Measurements from ENCODE around the gene TNNI2.
A peak's percentile ranks its signal among the peaks of the same experiment; 100 is the strongest.

Gene TNNI2

DNA sequence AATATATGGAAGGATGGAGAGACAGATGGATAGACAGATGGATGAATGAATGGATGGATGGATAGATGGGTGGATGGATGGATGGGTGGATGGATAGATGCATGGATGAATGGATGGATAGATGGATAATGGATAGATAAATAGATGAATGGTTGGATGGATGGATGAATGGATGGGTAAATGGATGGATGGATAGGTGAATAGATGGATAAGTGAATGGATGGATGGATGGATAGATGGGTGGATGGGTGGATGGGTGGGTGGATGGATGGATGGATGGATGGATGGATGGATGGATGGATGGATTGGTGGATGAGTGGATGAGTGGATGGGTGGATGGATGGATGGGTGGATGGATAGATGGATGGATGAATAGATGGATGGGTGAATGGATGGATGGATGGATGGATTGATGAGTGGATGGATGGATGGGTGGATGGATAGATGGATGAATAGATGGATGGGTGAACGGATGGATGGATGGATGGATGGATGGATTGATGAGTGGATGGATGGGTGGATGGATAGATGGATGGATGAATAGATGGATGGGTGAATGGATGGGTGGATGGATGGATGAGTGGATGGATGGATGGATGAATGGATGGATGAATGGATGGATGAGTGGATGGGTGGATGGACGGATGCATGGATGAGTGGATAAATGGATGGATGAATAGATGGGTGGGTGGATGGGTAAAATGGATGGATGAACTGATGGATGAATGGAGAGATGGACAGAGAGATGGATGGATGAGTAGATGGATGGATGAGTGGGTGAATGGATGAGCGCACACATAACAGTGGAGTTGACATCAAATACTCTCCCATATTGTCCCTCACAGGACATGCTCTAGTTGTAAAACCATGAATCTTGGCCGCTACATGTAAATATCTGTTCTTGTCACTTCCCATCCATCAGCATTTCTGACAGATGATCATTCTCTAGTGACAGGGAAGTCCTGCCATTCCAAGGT is 22.9 kb downstream of the TNNI2 start:
- TF ChIP-seq, protein P1, sequence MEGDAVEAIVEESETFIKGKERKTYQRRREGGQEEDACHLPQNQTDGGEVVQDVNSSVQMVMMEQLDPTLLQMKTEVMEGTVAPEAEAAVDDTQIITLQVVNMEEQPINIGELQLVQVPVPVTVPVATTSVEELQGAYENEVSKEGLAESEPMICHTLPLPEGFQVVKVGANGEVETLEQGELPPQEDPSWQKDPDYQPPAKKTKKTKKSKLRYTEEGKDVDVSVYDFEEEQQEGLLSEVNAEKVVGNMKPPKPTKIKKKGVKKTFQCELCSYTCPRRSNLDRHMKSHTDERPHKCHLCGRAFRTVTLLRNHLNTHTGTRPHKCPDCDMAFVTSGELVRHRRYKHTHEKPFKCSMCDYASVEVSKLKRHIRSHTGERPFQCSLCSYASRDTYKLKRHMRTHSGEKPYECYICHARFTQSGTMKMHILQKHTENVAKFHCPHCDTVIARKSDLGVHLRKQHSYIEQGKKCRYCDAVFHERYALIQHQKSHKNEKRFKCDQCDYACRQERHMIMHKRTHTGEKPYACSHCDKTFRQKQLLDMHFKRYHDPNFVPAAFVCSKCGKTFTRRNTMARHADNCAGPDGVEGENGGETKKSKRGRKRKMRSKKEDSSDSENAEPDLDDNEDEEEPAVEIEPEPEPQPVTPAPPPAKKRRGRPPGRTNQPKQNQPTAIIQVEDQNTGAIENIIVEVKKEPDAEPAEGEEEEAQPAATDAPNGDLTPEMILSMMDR (conservative IDR thresholded peaks at IDR 0.05; ENCODE audit: low read depth, low read length), result no peak
- H3K4me3 ChIP-seq (ENCODE audit: low read length), result no peak overlapping the region
- no peak for DNase-seq (ENCODE audit: low read depth)

DNA sequence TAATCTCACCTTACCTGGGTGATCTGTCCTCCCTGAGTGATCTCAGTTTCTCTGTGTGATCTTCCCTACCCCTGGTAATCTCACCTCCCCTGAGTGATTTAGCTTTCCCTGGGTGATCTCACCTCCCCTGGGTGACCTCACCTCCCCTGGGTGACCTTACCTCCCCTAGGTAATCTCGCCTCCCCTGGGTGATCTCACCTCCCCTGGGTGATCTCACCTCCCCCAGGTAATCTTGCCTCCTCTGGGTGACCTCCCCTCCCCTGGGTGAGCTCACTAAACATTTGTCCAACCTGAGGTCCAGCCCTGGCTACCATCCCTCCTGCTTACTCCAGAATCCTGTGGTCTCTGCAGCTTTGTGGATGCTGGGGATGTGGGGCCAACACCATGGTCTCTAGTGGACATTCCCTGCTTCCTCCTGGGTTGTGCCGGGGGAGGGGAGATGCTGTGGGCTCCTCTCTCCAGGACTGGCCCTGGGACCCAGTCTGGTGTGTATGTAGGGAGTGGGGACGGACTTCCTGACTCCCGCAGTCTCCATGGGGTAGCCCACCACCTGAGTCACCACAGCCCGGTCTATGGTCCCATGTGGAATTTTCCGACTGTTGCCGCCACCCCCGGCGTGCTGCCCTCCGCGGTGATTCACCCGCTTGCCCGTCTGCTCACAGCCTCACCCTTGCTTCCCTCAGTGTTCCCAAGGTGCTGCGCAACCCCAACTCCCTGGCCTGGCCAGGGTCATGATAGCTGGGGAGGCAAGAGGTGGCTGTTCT is 24.0 kb downstream of the TNNI2 start:
- H3K4me3 ChIP-seq (ENCODE audit: low read length), result no peak overlapping the region
- no peak for DNase-seq (ENCODE audit: low read depth)
- TF ChIP-seq, protein P1 (conservative IDR thresholded peaks at IDR 0.05; ENCODE audit: low read depth, low read length), result no peak

GRCh38 chr11:1863352-1864216 is 24.8 kb downstream of the TNNI2 start:
- peak; percentile 66 for DNase-seq (ENCODE audit: low read depth)
- TF ChIP-seq, protein P1 (conservative IDR thresholded peaks at IDR 0.05; ENCODE audit: low read depth, low read length), result no peak
- no peak overlapping the region for H3K4me3 ChIP-seq (ENCODE audit: low read length)

DNA sequence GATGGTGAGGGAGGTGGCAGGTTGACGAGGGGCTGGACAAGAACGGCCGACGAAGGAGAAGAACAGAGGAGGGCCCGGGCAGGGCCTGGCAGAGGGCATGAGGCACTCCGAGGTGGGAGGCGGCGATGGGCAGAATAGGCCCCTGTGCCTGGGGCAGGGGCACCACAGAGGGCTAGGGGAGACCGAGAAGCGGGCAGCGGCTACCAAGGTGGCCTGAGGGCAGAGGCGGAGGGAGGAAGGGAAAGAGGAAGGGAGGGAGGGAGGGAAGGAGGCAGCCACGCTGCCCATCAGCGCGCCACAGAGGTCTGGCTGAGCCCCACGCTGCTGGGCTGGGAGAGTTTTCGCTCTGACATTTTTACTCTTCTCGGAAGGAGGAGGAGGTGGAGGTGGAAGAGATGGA is 25.4 kb downstream of the TNNI2 start:
- TF ChIP-seq, protein P1 (conservative IDR thresholded peaks at IDR 0.05; ENCODE audit: low read depth, low read length), result no peak
- H3K4me3 ChIP-seq (ENCODE audit: low read length), result no peak overlapping the region
- DNase-seq (ENCODE audit: low read depth), result no peak

- TF ChIP-seq, protein P1 (conservative IDR thresholded peaks at IDR 0.05; ENCODE audit: low read depth, low read length), result no peak
- no peak for DNase-seq (ENCODE audit: low read depth)
- no peak overlapping the region for H3K4me3 ChIP-seq (ENCODE audit: low read length)
These were observed 26.3 kb downstream of the TNNI2 start for GRCh38 chr11:1864831-1865665.

GRCh38 chr11:1866226-1866625 is 27.4 kb downstream of the TNNI2 start:
- H3K4me3 ChIP-seq (ENCODE audit: low read length), result no peak overlapping the region
- TF ChIP-seq, protein P1 (conservative IDR thresholded peaks at IDR 0.05; ENCODE audit: low read depth, low read length), result no peak
- no peak for DNase-seq (ENCODE audit: low read depth)
